Keratinocyte (primary cell): ENCODE results near the gene ANXA4.

Experiments
- EZH2 ChIP-seq: IDR thresholded peaks from one replicate; pipeline ENCODE4 v1.6.1; 2012; ENCODE audit warnings: inconsistent platforms, mild to moderate bottlenecking, low read length, moderate library complexity
- TF ChIP-seq, protein P1 (sequence below), 3 experiments: IDR thresholded peaks in 1 of 3; conservative IDR thresholded peaks in 1 of 3; optimal IDR thresholded peaks in 1 of 3; 2 replicates in 2 of 3; 3 replicates in 1 of 3; pipeline versions ENCODE3 to v1.5.1; 2011; ENCODE audit warnings: low read length in 3 of 3, mild to moderate bottlenecking in 3 of 3, moderate library complexity in 2 of 3, control low read depth in 1 of 3, inconsistent platforms in 1 of 3; ENCODE audit not compliant: insufficient read depth in 2 of 3; ENCODE audit errors: extremely low read depth in 1 of 3

DNA sequence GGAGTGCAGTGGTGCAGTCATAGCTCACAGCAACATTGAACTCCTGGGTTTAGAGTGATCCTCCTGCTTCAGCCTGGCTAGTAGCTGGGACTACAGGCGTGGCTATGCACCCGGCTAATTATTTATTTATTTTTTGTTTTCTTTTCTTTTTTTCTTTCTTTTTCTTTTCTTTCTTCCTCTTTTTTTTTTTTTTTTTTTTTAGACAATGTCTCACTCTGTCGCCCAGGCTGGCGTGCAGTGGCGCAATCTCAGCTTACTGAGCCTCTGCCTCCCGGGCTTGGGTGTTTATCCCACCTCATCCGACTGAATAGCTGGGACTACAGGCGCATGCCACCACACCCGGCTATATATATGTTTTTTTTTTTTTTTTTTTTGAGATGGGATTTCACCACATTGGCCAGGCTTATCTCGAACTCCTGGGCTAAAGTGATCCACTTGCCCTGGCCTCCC is 1.4 kb upstream of the ANXA4 start:
- TF ChIP-seq, protein P1, sequence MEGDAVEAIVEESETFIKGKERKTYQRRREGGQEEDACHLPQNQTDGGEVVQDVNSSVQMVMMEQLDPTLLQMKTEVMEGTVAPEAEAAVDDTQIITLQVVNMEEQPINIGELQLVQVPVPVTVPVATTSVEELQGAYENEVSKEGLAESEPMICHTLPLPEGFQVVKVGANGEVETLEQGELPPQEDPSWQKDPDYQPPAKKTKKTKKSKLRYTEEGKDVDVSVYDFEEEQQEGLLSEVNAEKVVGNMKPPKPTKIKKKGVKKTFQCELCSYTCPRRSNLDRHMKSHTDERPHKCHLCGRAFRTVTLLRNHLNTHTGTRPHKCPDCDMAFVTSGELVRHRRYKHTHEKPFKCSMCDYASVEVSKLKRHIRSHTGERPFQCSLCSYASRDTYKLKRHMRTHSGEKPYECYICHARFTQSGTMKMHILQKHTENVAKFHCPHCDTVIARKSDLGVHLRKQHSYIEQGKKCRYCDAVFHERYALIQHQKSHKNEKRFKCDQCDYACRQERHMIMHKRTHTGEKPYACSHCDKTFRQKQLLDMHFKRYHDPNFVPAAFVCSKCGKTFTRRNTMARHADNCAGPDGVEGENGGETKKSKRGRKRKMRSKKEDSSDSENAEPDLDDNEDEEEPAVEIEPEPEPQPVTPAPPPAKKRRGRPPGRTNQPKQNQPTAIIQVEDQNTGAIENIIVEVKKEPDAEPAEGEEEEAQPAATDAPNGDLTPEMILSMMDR (optimal IDR thresholded peaks at IDR 0.05 in 1 of 3, IDR thresholded peaks at IDR 0.05 in 1 of 3, conservative IDR thresholded peaks at IDR 0.05 in 1 of 3; ENCODE audit: extremely low read depth in 1 of 3, insufficient read depth in 2 of 3, low read length in 3 of 3), result no peak
- TF ChIP-seq EZH2, result no peak
